GM19328 (cell line): ENCODE measurements around the gene SH3RF3.
"Not testable (repeated sequence)": the region's sequence is repeated elsewhere in the genome, so short reads cannot be mapped to it uniquely, and the experiment has no call there.

Experiments
- ATAC-seq: cut with Tn5 transposase; IDR thresholded peaks from one replicate; pipeline ENCODE4 v1.9.1; 2021; ENCODE audit warnings: mild to moderate bottlenecking, moderate library complexity; ENCODE audit not compliant: unreplicated experiment

SH3RF3 gene

DNA sequence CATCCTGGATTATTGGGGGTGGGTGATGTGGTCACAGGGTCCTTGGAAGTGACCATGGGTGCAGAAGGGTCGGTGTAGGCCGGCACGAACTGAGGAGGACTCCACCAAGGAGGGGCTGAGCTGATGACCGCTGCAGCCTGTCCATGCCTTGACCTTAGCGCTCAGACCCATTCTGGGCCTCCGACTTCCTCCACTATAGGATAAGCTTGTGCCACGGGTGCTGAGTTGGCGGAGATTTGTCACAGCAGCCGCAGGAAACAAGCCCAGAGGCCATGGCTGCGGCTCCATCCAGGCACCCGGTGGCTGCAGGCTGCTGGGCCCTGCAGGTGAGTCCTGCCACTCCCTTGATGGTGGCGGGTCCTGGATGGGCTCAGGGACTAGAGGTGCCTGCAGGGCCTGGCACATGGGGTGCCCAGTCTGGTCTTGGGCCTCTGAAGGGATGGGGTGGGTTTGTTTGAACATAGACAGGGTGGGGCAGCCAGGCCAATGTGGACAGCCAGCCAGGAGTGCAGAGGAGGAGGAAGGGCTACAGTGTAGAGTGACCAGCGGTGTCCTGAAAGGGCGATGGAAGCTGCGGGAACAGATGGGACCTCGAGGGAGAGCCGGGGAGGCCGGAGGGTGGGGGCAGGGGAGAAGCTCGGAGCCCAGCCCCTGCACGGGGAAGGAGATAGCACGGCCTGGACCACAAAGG, 400.0 kb downstream of the SH3RF3 start:
- ATAC-seq = no peak

DNA sequence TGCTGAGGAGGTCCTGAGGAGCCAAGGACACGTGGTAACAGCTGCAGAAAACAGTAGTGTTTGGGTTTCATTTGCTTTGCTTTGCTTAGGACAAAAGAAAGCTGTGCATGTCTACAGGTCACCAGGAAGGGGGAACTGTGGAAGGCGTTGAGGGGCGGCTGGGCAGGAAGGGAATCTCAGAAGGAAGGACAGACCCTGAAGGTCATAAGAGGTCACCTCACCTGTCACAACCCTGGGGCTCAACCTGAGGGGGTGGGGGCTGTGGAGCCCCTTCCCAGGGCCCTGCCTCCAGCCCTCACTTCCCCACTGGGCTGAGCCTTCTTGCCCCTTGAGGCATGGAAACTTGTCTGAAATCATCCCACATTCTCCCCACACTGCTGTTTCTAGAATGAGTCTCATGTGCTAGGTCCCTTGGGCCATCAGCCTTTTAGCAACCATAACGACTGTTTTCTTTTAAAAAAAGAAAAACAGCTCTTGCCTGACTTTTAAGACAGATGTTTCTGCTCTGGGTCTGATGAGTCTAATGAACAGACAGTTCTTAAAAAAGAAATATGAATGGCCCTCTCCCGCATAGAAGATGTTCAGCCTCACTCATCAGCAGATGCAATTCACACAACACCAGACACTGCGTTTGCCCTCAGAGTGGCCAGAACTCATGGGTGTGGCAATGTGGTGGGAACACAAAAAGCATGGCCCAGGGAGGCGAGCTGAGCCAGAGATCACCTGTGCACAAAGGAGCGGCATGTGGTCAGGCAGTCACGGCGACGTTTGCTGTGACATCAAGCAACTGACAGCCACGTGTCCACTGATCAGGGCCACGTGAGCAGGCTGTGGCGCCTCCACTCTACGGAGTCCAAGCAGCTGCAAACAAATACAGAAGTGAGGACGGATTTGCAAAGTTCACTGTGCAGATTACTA, 400.8 kb downstream of the SH3RF3 start:
- ATAC-seq = no peak

DNA sequence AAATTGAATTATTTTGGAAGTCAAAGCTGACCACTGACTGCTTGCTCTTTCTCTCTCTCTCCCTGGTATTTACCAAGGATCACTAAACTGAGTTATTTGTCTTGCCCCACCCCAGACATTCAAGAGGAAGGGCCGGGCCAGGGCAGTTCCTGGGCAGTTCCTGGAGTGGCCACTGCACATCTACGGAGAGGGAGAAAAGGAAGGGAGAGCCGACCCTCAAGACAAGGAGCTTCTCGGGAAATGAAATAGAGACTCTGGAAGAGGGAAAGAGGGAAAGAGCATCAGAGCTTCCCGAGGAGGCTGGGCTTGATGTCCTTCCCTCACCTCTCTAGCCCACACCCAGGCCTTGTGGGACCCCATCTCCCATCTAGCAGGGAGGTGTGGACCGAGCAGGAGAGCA, 401.7 kb downstream of the SH3RF3 start:
- no peak for ATAC-seq

DNA sequence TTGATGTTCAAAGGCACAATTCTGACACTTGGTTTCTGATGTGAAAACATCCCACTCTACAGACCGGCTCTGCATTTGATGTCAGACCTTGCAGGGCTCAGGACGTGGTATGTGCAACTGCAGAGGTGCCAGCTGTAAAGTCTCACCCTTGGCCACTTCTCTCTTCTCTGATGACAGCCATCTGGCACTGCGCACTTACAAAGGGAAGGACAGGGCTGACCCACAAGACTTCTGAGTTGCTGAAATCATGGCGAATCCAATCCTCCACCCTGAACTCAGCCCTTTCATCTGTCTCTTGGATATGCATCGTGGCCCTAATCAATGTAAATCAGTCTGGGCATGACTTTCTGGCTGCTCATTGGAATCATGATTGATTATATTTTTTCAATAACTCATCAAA, 402.2 kb downstream of the SH3RF3 start:
- no peak for ATAC-seq

DNA sequence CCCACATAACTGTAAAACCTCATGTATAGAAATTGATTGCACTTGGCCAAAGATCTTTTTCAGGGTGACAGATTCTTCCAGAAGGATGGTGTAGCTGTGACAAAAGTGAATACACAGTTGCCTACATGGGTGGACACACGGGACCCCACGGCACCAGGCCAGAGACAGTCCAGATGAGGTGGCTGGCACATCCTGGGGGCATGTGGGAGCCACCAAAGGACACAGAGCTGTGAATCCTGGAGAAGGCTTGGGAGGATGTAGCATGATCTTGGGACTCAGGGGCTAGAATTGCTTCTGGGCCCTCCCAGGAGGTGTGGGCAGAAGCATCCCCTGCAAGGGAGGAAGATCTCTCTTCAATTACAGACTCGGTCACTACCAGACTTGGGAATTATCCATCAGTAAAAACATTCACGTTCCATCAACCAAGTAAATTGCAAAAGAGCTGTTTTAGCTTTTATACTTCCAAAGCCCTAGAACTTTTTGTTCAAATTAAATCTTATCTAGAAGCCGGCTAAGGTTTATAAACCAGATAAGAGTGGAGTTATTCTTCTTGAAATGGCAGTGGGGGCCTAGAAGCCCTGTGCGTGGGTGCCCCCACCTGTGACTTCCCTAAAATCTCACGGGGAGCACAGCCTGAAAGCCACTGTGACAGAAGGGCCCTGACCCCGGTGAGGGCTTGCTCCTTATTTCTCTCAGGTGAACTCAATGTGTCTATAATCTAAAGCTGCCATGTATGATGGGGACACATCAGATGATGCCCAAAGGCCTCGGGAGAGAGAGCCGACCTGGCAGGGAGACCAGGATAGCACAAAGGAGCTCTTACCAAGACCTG, 403.1 kb downstream of the SH3RF3 start:
- ATAC-seq = no peak

DNA sequence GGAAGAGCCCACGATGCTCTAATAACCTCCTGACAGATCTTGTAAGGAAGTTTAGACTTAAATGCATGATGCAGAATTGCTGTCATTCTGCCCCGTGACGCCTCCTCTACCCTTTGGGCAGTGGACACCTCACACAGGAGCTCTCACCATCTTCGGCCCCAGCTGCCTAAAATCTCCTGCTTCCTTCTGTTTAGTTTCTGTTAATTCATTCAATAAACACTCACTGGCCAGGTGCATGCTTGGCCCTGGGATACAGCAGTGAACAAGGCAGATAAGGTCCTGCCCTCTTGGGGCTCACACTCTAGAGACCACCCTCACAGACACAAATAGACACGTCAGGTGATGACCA, 403.7 kb downstream of the SH3RF3 start:
- no peak for ATAC-seq

DNA sequence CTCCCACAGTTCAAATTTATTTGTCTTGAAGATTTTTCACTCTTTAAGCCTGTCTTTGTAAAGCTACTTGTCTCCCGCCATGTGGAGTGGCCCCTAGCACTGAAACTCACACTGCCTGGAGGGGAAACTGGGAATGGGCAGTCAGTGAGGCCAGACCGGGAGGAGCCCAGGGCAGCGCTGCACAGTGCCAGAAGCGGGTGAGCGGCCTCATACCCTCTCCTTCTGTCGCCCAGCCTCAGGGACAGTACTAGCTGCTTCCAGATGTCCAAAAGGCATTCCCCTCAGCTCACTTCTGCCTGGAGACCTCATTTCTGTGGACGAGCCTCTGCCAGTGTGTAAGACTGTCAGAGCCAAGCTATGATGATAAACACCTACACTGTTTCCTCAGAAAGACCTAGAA, 404.8 kb downstream of the SH3RF3 start:
- no peak for ATAC-seq

DNA sequence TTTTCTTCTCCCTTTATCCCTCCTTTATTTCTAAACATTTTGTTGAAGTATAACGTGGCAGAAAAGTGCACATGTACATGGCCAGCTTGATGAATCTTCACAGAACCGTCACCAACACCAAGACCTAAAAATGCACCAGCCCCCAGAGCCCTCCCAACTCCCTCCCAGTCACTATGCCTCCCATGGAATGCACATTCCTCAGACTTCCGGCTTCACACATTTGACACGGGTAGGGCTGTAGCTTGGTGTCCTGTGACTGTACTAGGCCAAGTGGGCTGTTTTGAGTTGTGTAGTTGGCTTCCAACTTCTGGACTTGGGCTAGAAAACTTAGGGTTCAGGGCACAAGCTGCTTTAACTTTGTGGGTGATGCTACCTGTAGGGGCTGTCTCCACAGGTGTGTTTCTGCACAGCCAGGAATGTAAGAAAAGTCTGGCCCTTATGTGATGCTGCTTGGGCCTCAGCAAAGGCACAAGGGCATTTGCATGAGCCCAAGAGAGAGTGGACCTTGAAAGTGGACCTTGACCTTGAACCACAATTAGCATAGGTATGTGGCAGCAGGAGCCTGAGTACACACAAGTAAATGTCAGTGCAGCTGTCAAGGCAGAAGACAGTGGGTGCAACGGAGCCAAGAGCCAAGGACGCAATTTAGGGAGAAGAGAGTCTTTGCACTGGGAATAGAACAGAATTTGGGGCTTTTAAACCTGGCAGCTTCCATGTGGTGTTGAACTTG, 406.4 kb downstream of the SH3RF3 start:
- ATAC-seq = no peak

DNA sequence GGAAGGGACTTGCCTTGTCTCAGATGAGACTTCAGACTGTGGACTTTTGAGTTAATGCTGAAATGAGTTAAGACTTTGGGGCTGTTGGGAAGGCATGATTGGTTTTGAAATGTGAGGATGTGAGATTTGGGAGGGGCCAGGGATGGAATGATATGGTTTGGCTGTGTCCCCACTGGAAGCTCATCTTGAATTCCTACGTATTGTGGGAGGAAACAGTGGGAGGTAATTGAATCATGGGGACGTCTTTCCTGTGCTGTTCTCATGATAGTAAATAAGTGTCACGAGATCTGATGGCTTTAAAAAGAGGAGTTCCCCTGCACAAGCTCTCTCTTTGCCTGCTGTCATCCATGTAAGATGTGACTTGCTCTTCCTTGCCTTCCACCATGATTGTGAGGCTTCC, 407.6 kb downstream of the SH3RF3 start:
- not testable (repeated sequence) for ATAC-seq

DNA sequence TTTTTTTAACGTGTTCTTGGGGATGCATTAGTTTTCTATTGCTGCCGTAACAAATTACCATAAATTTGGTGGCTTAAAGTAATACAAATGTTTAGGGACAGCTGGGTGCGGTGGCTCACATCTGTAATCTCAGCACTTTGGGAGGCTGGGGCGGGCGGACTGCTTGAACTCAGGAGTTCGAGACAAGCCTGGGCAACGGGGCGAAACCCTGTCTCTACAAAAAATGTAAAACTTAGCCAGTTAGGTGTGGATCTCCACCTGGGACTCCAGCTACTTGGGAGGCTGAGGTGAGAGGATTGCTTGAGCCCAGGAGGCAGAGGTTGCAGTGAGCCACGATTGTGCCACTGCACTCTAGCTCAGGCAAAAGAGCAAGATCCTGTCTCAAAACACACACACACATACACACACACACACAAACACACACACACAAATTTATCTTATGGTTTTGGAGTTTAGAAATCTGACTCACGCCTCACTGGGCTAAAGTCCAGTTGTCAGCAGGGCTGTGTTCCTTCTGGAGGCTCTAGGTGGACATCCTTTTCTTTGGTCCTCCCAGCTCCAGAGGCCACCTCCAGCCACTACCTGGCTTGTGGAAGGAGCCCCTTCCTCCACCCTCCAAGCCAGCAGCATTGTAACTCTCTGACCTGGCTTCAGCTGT, 408.7 kb downstream of the SH3RF3 start:
- ATAC-seq = no peak

DNA sequence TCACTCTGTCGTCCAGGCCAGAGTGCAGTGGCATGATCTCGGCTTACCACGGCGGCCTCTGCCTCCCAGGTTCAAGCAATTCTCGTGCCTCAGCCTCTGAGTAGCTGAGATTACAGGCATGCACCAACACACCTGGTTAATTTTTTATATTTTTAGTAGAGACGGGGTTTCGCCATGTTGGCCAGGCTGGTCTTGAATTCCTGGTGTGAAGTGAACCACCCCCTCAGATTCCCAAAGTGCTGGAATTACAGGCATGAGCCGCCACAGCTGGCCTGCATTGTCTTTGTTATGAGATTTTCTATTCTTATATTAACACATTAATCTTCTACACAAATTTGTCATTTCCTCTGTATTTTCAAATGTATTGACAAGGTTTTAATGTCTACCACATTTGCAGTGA, 409.5 kb downstream of the SH3RF3 start:
- no peak for ATAC-seq

DNA sequence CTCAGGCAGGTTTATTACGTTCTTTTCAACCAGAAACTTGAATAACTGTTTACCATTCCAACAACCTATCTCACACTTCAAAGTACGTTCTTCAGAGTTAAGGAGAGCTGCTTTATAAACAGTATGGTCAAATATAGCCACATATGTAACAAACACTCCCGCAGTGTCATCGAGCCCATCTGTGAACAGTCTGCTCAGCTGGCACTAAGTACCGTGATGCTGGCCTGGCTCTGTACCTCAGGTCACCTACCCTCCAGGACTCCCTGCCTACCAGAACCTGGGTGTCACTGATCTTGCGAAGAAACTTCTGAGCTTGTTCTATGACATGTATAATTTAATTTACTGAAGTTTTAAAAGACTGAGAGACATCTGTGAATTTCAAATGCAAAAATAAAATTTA, 413.4 kb downstream of the SH3RF3 start:
- no peak for ATAC-seq

DNA sequence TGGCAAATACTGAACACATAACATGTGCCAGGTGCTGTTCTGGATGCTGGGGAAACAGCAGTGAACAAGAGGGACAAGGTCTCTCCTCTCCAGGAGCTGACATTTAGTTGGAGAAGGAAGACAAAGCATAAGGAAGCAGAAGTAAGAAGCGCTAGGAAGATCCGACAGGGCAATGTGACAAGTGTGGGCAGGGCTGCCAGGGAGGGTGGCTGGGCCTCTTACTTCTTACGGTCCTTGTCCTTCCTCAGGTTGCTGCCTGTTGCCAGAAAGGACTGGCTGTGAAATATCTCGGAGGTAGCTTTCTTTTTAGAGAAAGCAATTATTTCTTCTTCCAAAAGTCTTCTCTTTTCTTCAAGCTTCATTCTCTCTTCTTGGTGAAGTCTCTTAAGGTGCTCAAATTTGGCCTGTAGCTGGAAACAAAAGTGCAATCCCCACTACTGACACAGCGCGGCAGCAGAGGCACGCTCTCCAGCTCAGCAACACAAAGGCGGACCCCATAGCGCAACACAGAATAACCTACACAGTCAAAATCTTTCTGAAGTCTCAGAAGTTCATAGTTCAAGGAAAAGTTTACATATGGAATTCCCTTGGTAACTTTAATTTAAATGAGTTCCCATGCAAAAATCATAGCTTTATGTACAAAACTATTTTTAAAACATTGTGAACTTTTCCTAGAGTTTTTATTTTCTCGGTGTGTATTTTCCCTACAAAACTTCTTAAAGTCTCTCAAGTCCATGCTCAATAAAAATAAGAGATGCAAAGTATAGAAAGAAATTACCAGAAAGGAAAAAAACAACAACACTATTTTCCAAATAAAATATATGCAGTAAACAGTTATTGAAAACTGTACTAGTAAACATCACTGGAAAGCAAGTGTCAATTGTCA, 417.1 kb downstream of the SH3RF3 start:
- no peak for ATAC-seq

DNA sequence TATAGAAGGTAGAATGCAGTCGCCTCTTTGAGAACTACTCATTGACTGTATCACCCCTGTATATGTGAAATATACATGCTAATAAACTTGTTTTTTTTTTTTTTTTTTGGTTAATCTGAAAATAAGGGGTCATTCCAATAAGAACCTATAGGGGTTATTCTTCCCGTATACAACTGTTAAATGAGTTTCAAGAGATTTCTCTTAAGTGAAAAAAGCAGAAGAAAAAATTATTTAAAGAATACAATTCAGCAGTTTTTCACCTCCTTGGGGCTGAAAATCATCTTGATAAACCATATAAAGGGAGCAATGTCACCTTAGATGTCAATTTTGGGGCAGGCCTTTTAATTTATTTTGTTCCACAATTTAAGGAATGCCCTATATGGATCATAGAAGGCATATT, 418.3 kb downstream of the SH3RF3 start:
- ATAC-seq = no peak

DNA sequence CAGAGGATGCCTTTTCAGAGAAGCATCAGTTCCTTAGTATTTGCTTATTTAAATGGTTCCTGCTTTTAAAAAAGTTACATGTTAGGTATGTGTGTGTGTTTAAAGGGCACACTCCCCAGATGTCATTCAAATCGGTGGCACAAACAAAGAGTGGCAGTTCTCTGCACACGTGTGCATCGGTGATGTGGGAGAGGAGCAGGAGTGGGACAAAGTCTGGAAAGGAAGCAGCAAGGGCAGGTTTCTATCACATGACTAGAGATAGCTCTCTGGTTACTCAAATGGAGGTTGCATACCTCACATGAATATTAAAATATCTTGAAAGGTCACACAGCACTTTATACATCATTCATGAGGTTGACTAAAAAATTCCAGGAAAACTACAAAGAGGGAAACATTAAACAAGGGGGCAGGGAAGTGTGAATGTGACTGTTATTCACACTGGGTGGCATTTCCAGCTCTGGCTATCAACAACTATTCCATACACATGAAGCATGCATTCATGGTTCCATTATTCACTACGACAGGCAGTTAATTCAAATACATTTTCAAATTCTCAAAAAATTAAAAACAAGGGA, 420.1 kb downstream of the SH3RF3 start:
- no peak for ATAC-seq
